ENCODE results near the gene HK1.

Gene HK1

DNA sequence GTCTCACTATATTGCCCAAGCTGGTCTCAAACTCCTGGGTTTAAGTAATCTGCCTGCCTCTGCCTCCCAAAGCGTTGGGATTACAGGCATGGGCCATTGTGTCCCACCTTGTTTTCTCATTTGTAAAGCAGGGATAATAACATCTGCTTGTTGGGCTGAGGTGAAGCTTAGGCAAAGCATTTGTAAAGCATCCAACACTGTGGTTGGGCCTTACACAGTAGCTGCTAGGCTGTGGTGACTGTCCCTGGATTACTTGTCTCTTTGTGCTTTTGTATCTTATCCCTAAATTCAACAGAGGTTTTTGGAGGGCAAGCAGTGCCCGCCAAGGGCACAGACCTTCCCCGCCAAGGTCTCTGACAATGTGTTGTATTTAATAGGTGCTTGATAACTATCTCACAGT lies 43.8 kb upstream of the HK1 start:
- H3K27me3 ChIP-seq, result no peaks in the 10 kb centered on the region
- H3K36me3 ChIP-seq, result no peaks in the 10 kb centered on the region
- no peak overlapping the region for H3K4me3 ChIP-seq
- no peak for DNase-seq
- intact Hi-C loops (cut with DNase I; ENCODE audit: low total_unique reads), result no loop called here
- H3K4me1 ChIP-seq, result peaks cover 0 to 12% (median 5%) of the 10 kb centered on the region in 4 donors
- H3K27ac ChIP-seq, result no peak overlapping the region
- TF ChIP-seq, protein P1, sequence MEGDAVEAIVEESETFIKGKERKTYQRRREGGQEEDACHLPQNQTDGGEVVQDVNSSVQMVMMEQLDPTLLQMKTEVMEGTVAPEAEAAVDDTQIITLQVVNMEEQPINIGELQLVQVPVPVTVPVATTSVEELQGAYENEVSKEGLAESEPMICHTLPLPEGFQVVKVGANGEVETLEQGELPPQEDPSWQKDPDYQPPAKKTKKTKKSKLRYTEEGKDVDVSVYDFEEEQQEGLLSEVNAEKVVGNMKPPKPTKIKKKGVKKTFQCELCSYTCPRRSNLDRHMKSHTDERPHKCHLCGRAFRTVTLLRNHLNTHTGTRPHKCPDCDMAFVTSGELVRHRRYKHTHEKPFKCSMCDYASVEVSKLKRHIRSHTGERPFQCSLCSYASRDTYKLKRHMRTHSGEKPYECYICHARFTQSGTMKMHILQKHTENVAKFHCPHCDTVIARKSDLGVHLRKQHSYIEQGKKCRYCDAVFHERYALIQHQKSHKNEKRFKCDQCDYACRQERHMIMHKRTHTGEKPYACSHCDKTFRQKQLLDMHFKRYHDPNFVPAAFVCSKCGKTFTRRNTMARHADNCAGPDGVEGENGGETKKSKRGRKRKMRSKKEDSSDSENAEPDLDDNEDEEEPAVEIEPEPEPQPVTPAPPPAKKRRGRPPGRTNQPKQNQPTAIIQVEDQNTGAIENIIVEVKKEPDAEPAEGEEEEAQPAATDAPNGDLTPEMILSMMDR (IDR thresholded peaks at IDR 0.05), result no peak
- H3K9me3 ChIP-seq, result no peaks in the 10 kb centered on the region

DNA sequence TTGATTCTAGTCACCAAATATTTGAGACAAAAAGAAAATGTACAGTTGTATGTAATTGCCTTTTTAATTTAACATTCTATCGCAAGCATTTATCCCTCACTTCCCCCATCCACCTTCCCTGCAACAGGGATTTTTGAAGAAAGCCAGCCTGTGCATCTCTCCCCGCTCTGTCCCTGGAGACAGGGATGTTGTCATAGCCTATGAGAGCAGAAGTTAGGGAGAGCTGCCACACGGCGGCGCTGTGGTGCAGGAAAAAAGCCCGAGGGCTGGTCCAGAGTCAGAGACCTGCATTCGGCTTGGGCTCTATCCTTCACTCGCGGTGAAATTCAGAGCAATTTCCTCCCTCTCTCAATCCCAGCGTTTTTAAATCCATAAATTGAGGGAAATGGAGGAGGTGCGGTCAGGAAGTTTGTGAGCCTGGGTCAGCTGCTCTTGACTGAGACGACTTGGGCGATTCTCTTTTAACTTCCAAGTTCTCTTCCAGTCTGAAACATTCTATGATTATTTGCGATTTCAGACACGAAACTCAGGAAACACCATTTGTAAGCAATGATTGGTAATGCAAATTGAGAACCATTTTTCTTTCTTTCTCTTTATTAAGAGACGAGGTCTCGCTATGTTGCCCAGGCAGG lies 40.7 kb upstream of the HK1 start:
- TF ChIP-seq, protein P1 (IDR thresholded peaks at IDR 0.05), result peak; percentile 78 to 99

GRCh38 chr10:69239136-69239535 lies 39.2 kb upstream of the HK1 start:
- Histone ChIP-seq H3K4me3 (no peak overlapping the region), H3K36me3 (no peaks in the 10 kb centered on the region), H3K9me3 (no peaks in the 10 kb centered on the region), H3K27me3 (no peaks in the 10 kb centered on the region), H3K27ac (peak overlapping the region; percentile 23 to 37), H3K4me1 (peaks cover 0 to 38% (median 12%) of the 10 kb centered on the region in 4 donors)
- TF ChIP-seq, protein P1 (IDR thresholded peaks at IDR 0.05), result no peak
- intact Hi-C loops (cut with DNase I; ENCODE audit: low total_unique reads), result no loop called here
- no peak for DNase-seq

More for the DNA sequence above, 40.7 kb upstream of the HK1 start:
- no peaks in the 10 kb centered on the region for H3K27me3 ChIP-seq
- peak; percentile 87 to 92 for DNase-seq
- peaks cover 0 to 38% (median 12%) of the 10 kb centered on the region in 4 donors for H3K4me1 ChIP-seq
- intact Hi-C loops (cut with DNase I; ENCODE audit: low total_unique reads), result no loop called here
- H3K4me3 ChIP-seq, result no peak overlapping the region
- no peaks in the 10 kb centered on the region for H3K9me3 ChIP-seq
- H3K27ac ChIP-seq, result no peak overlapping the region
- no peaks in the 10 kb centered on the region for H3K36me3 ChIP-seq

GRCh38 chr10:69239816-69240434 lies 38.4 kb upstream of the HK1 start:
- peak overlapping the region; percentile 23 to 37 for H3K27ac ChIP-seq
- H3K9me3 ChIP-seq, result no peaks in the 10 kb centered on the region
- TF ChIP-seq, protein P1 (IDR thresholded peaks at IDR 0.05), result no peak
- H3K4me3 ChIP-seq, result no peak overlapping the region
- DNase-seq, result peak; percentile 65 to 86
- no peaks in the 10 kb centered on the region for H3K36me3 ChIP-seq
- H3K4me1 ChIP-seq, result peaks cover 0 to 38% (median 12%) of the 10 kb centered on the region in 4 donors
- H3K27me3 ChIP-seq, result no peaks in the 10 kb centered on the region
- intact Hi-C loops (cut with DNase I; ENCODE audit: low total_unique reads), result loop anchor here (2.0 to 5.0 kb wide), 2 partner anchors 77 to 151 kb away; no protein-coding TSS in a partner anchor

GRCh38 chr10:69240455-69240854 lies 37.8 kb upstream of the HK1 start:
- Histone ChIP-seq H3K4me1 (peaks cover 0 to 38% (median 12%) of the 10 kb centered on the region in 4 donors), H3K9me3 (no peaks in the 10 kb centered on the region), H3K36me3 (no peaks in the 10 kb centered on the region), H3K27me3 (no peaks in the 10 kb centered on the region), H3K4me3 (no peak overlapping the region), H3K27ac (peak overlapping the region; percentile 23 to 37)
- TF ChIP-seq, protein P1 (IDR thresholded peaks at IDR 0.05), result no peak
- intact Hi-C loops (cut with DNase I; ENCODE audit: low total_unique reads), result loop anchor here (2.0 to 5.0 kb wide), 2 partner anchors 77 to 150 kb away; no protein-coding TSS in a partner anchor
- DNase-seq, result no peak

Measured in tibial artery (tissue), 4 donors.